GM23338 (cell line): ENCODE data around the gene MTCL1. TPM values are rescaled to one million over a fixed set of nuclear protein-coding genes. Genes with fewer than 3 reads are reported as not detected.

Experiments used
- ATAC-seq: fragments of 200-7000 bp; cut with Tn5 transposase; 3 replicates; pipeline ENCODE4 v1.9.1; 2020
- DNase-seq: peaks from one replicate; pipeline ENCODE4 v3.0.0-alpha.2; 2015; ENCODE audit warnings: low spot score
- H2AFZ ChIP-seq: fragments of 200-600 bp; sonication (generic); 2 replicates; pipeline ENCODE4 v1.8.0; 2016; ENCODE audit warnings: antibody characterized with exemption, mild to moderate bottlenecking, moderate library complexity
- H3F3A ChIP-seq: fragments of 200-600 bp; sonication (generic); replicated peaks from 2 replicates; pipeline ENCODE4 v1.8.0; 2017; ENCODE audit warnings: antibody characterized with exemption, mixed run types, low read depth
- H3K27ac ChIP-seq: fragments of 200-600 bp; sonication (generic); 2 replicates; pipeline ENCODE4 v1.6.1; 2016; ENCODE audit warnings: low read depth
- H3K27me3 ChIP-seq: fragments of 200-600 bp; sonication (generic); 2 replicates; pipeline ENCODE4 v1.8.0; 2016; ENCODE audit warnings: mild to moderate bottlenecking, mixed run types, moderate library complexity; ENCODE audit not compliant: insufficient read depth
- H3K36me3 ChIP-seq: fragments of 200-600 bp; sonication (generic); 2 replicates; pipeline ENCODE4 v1.8.0; 2016; ENCODE audit warnings: mild to moderate bottlenecking; ENCODE audit not compliant: insufficient read depth
- H3K4me1 ChIP-seq: fragments of 200-600 bp; sonication (generic); 2 replicates; pipeline ENCODE4 v1.8.0; 2016; ENCODE audit warnings: mild to moderate bottlenecking, moderate library complexity; ENCODE audit not compliant: insufficient read depth
- H3K4me2 ChIP-seq: fragments of 200-600 bp; sonication (generic); 2 replicates; pipeline ENCODE4 v1.7.1; 2017; ENCODE audit warnings: mixed run types
- H3K4me3 ChIP-seq: fragments of 200-600 bp; sonication (generic); 2 replicates; pipeline ENCODE4 v1.6.1; 2016; ENCODE audit warnings: mixed run types
- H3K79me2 ChIP-seq: fragments of 200-600 bp; sonication (generic); replicated peaks from 2 replicates; pipeline ENCODE4 v1.8.0; 2017; ENCODE audit warnings: mild to moderate bottlenecking; ENCODE audit not compliant: insufficient read depth
- H3K9me2 ChIP-seq: fragments of 200-600 bp; sonication (generic); 2 replicates; pipeline ENCODE4 v1.8.0; 2017; ENCODE audit not compliant: insufficient read depth
- H4K20me1 ChIP-seq: fragments of 200-600 bp; sonication (generic); replicated peaks from 2 replicates; pipeline ENCODE4 v1.8.0; 2017; ENCODE audit warnings: mild to moderate bottlenecking; ENCODE audit not compliant: insufficient read depth
- H3K27ac Mint-ChIP-seq: 2 replicates; pipeline ENCODE4 v1.8.0; 2020; ENCODE audit warnings: inconsistent platforms, mild to moderate bottlenecking, moderate library complexity, mixed read lengths
- H3K27me3 Mint-ChIP-seq: 3 replicates; pipeline ENCODE4 v1.8.0; 2022; ENCODE audit warnings: low read depth, mild to moderate bottlenecking, moderate library complexity, mixed read lengths, inconsistent platforms; ENCODE audit not compliant: insufficient read depth, poor library complexity
- H3K36me3 Mint-ChIP-seq: 3 replicates; pipeline ENCODE4 v1.8.0; 2021; ENCODE audit warnings: low read depth, mild to moderate bottlenecking, inconsistent platforms, moderate library complexity, mixed read lengths
- H3K4me1 Mint-ChIP-seq: 3 replicates; pipeline ENCODE4 v1.8.0; 2020; ENCODE audit warnings: mild to moderate bottlenecking, inconsistent platforms, mixed read lengths
- H3K4me3 Mint-ChIP-seq: 3 replicates; pipeline ENCODE4 v1.8.0; 2021; ENCODE audit warnings: moderate library complexity, mild to moderate bottlenecking, inconsistent platforms, mixed read lengths
- H3K9me3 Mint-ChIP-seq: 3 replicates; pipeline ENCODE4 v1.8.0; 2020; ENCODE audit warnings: moderate library complexity, mild to moderate bottlenecking, inconsistent platforms, mixed read lengths
- POLR2AphosphoS5 ChIP-seq: IDR thresholded peaks from 2 replicates; pipeline ENCODE4 v1.6.1; 2016; ENCODE audit warnings: antibody characterized with exemption, low read depth
- ZNF114 ChIP-seq: fragments of 250-450 bp; sonication (Bioruptor Pico); IDR thresholded peaks from 2 replicates; pipeline ENCODE4 v1.5.0; 2020; ENCODE audit warnings: mild to moderate bottlenecking, moderate library complexity
- polyA plus RNA-seq: library from polyadenylated mRNA; unstranded; fragments of >200 nt; fragmentation: Nextera tagmentation; extraction: Ambion mirVana; gene quantifications from 2 replicates; pipeline ENCODE4 v1.2.1, GENCODE V29; 2016
- total RNA-seq: library from RNA; depleted of rRNA; stranded (reverse); fragments of >200 nt; shearing (Covaris generic); gene quantifications from 2 replicates; pipeline ENCODE4 v1.2.3, GENCODE V29; 2014
- TF ChIP-seq, protein P1 (sequence below): fragments of 250-450 bp; sonication (Bioruptor Pico); IDR thresholded peaks from 2 replicates; pipeline ENCODE4 v1.5.0; 2020; ENCODE audit warnings: mild to moderate bottlenecking, moderate library complexity

Gene MTCL1
- total and polyA plus RNA-seq, 2 experiments from 2014 or later = 14.4 to 45.0 TPM

DNA sequence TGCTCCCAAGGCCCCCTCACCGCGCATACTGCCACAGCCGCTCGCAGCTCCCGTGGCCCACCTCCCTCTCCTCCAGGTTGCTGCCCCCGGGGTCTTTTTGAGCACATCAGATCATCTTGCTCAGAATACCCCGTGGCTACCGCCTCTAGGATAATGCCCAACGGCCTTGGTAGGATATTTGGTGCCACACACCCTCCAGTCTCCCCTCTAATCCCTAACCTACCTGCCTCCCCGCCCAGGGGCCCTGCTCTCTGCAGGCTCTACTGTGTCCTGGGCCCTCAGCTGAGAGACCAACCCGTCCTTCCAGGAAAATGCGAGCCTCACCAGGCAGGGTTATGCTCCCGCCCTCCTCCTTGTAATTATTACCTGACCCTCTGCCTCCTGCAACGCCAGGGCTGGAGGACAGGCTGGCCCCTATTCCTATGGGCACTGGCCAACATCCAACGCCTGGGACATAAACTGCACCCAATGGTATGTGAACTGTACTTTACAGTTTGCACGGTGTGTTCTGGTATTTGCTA is 1.5 kb upstream of the MTCL1 start (continued):
- TF ChIP-seq, protein P1, sequence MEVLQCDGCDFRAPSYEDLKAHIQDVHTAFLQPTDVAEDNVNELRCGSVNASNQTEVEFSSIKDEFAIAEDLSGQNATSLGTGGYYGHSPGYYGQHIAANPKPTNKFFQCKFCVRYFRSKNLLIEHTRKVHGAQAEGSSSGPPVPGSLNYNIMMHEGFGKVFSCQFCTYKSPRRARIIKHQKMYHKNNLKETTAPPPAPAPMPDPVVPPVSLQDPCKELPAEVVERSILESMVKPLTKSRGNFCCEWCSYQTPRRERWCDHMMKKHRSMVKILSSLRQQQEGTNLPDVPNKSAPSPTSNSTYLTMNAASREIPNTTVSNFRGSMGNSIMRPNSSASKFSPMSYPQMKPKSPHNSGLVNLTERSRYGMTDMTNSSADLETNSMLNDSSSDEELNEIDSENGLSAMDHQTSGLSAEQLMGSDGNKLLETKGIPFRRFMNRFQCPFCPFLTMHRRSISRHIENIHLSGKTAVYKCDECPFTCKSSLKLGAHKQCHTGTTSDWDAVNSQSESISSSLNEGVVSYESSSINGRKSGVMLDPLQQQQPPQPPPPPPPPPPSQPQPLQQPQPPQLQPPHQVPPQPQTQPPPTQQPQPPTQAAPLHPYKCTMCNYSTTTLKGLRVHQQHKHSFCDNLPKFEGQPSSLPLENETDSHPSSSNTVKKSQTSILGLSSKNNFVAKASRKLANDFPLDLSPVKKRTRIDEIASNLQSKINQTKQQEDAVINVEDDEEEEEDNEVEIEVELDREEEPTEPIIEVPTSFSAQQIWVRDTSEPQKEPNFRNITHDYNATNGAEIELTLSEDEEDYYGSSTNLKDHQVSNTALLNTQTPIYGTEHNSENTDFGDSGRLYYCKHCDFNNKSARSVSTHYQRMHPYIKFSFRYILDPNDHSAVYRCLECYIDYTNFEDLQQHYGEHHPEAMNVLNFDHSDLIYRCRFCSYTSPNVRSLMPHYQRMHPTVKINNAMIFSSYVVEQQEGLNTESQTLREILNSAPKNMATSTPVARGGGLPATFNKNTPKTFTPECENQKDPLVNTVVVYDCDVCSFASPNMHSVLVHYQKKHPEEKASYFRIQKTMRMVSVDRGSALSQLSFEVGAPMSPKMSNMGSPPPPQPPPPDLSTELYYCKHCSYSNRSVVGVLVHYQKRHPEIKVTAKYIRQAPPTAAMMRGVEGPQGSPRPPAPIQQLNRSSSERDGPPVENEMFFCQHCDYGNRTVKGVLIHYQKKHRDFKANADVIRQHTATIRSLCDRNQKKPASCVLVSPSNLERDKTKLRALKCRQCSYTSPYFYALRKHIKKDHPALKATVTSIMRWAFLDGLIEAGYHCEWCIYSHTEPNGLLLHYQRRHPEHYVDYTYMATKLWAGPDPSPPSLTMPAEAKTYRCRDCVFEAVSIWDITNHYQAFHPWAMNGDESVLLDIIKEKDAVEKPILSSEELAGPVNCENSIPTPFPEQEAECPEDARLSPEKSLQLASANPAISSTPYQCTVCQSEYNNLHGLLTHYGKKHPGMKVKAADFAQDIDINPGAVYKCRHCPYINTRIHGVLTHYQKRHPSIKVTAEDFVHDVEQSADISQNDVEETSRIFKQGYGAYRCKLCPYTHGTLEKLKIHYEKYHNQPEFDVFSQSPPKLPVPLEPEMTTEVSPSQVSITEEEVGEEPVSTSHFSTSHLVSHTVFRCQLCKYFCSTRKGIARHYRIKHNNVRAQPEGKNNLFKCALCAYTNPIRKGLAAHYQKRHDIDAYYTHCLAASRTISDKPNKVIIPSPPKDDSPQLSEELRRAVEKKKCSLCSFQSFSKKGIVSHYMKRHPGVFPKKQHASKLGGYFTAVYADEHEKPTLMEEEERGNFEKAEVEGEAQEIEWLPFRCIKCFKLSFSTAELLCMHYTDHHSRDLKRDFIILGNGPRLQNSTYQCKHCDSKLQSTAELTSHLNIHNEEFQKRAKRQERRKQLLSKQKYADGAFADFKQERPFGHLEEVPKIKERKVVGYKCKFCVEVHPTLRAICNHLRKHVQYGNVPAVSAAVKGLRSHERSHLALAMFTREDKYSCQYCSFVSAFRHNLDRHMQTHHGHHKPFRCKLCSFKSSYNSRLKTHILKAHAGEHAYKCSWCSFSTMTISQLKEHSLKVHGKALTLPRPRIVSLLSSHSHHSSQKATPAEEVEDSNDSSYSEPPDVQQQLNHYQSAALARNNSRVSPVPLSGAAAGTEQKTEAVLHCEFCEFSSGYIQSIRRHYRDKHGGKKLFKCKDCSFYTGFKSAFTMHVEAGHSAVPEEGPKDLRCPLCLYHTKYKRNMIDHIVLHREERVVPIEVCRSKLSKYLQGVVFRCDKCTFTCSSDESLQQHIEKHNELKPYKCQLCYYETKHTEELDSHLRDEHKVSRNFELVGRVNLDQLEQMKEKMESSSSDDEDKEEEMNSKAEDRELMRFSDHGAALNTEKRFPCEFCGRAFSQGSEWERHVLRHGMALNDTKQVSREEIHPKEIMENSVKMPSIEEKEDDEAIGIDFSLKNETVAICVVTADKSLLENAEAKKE (CRISPR knock-in tag) = no peak

DNA sequence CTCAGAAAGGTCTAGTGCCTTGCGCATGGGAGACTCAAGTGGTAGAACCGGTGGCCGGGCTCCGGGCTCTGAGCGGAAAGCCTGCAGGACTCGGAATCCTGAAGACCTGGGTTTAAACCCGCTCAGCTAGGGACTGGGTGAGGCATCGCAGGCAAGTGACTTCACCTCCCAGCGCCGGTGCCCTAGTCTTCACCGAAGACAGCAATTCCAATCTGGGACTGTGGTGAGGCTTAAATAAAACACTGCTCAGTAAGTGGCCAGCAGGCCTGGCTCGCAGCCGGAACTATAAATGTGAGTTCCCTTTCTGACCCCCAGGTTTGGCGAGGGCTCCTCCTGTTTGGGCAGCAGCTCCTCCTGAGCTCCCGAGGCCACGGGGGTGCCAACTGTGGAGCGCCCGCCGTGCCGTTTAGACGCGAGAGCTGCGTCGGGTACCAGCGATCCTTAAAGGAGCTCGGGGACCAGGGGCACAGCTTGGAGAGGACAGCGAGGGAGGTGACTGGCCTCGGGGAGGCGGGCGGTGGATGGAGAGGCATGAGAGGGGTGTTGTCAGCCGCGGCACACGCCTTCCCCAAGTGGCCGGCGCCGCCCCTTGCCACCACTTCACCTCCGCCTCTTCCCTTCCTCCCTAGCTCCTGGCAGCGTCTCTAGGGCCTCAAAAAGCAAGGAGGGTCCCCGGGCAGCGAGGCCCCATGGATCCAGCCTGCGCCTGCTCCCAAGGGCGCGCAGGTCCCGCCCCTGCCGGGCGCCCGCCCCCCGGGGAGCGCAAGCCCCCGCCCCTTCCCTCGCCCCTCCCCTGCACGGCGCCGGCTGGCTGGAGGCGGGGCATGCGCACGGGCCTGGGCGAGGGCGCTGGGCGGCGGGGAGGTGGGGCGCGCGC is 757 bp upstream of the MTCL1 start:
- peaks cover 15% of the 10 kb centered on the region for H3F3A ChIP-seq
- H3K36me3 ChIP-seq = no peaks in the 10 kb centered on the region
- DNase-seq = peak; percentile 85
- peaks cover 35% of the 10 kb centered on the region for H3K27me3 ChIP-seq
- H3K36me3 Mint-ChIP-seq = peaks cover 17% of the 10 kb centered on the region; the same call in 2 of the 3 replicates
- H3K79me2 ChIP-seq = peaks cover 26% of the 10 kb centered on the region
- no peak for TF ChIP-seq ZNF114 (CRISPR knock-in tag)
- TF ChIP-seq POLR2AphosphoS5 = peak; percentile 71
- H3K4me3 Mint-ChIP-seq = peak overlapping the region; percentile 86
- peaks cover 32% of the 10 kb centered on the region for H3K4me1 ChIP-seq
- peak; percentile 53 for ATAC-seq
- H4K20me1 ChIP-seq = no peaks in the 10 kb centered on the region
- H3K4me2 ChIP-seq = peak overlapping the region; percentile 93
- peak overlapping the region; percentile 87 for H2AFZ ChIP-seq
- peak overlapping the region; percentile 74 for H3K4me3 ChIP-seq
- H3K9me3 Mint-ChIP-seq = no peaks in the 10 kb centered on the region
- H3K27ac Mint-ChIP-seq = no peak overlapping the region
- H3K27ac ChIP-seq = no peak overlapping the region
- peaks cover 23% of the 10 kb centered on the region for H3K27me3 Mint-ChIP-seq
- peaks cover 38% of the 10 kb centered on the region for H3K4me1 Mint-ChIP-seq
- H3K9me2 ChIP-seq = no peaks in the 10 kb centered on the region
